ENCODE measurements around the gene NRN1.

NRN1 gene

DNA sequence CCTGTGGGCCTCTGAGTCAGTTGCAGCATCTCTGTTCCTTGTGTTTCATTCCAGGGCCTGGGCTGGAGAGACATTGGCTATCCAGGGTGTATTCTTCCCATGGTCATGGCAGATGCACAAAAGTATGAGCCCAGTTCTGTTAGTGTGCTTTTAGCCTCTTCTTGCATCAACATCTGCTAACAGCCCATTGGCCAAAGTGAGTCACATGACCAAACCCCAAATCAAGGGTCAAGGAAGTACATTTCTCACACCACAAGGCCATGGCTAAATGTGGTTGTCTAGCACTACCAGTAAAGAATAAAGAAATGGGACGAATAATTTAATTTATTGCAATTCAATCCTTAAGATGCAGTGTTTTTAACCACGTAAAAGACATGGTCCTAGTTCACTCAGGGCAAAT lies 43.9 kb downstream of the NRN1 start:
- Histone ChIP-seq H3K27me3 (ENCODE audit: insufficient read depth, low read length) (no peaks in the 10 kb centered on the region), H3K9me3 (ENCODE audit: insufficient read depth, low read depth, low read length) (no peaks in the 10 kb centered on the region), H3K14ac (ENCODE audit: low read length) (no peak overlapping the region), H3K9ac (ENCODE audit: low read length) (no peak overlapping the region), H2BK5ac (ENCODE audit: low read depth, low read length, poor library complexity) (no peak overlapping the region), H2AK5ac (ENCODE audit: low read length) (no peak overlapping the region), H3K36me3 (ENCODE audit: control insufficient read depth in 1 of 2, insufficient read depth in 2 of 2, low read length in 2 of 2) (no peaks in the 10 kb centered on the region), H2BK12ac (ENCODE audit: low read length) (no peak overlapping the region), H2AFZ (ENCODE audit: insufficient read depth, low read length, poor library complexity) (no peak overlapping the region), H3K18ac (ENCODE audit: low read length) (no peak overlapping the region), H4K8ac (ENCODE audit: low read depth, low read length) (no peak overlapping the region), H3K79me2 (ENCODE audit: control insufficient read depth, insufficient read depth, low read length, poor library complexity) (no peaks in the 10 kb centered on the region), H3K23ac (ENCODE audit: low read length) (no peak overlapping the region), H2BK120ac (ENCODE audit: insufficient read depth, low read length, poor library complexity) (no peak overlapping the region), H4K12ac (ENCODE audit: low read depth, low read length) (no peak overlapping the region), H4K91ac (ENCODE audit: low read depth, low read length) (no peak overlapping the region), H3K79me1 (ENCODE audit: low read length) (no peaks in the 10 kb centered on the region), H3K4ac (ENCODE audit: low read depth, low read length) (no peak overlapping the region), H3K4me2 (ENCODE audit: low read length) (no peak overlapping the region), H3K4me3 (ENCODE audit: low read depth, low read length) (no peak overlapping the region), H3K4me1 (ENCODE audit: control insufficient read depth in 1 of 2, insufficient read depth in 2 of 2, low read length in 2 of 2) (no peaks in the 10 kb centered on the region), H3K27ac (ENCODE audit: low read depth, low read length) (no peak overlapping the region)
- no peak for DNase-seq
- WGBS (ENCODE audit: extremely low coverage, insufficient coverage, insufficient read length): no CpG with 5 or more reads among the region's 2 CpGs

- Histone ChIP-seq H3K27ac (ENCODE audit: low read depth, low read length) (no peak overlapping the region), H2BK5ac (ENCODE audit: low read depth, low read length, poor library complexity) (no peak overlapping the region), H3K27me3 (ENCODE audit: insufficient read depth, low read length) (no peaks in the 10 kb centered on the region), H3K4me3 (ENCODE audit: low read depth, low read length) (no peak overlapping the region), H2AFZ (ENCODE audit: insufficient read depth, low read length, poor library complexity) (no peak overlapping the region), H3K9ac (ENCODE audit: low read length) (no peak overlapping the region), H4K8ac (ENCODE audit: low read depth, low read length) (no peak overlapping the region), H3K9me3 (ENCODE audit: insufficient read depth, low read depth, low read length) (peaks cover 2% of the 10 kb centered on the region), H3K4ac (ENCODE audit: low read depth, low read length) (no peak overlapping the region), H3K23ac (ENCODE audit: low read length) (no peak overlapping the region), H2AK5ac (ENCODE audit: low read length) (no peak overlapping the region), H3K18ac (ENCODE audit: low read length) (no peak overlapping the region), H3K36me3 (ENCODE audit: control insufficient read depth in 1 of 2, insufficient read depth in 2 of 2, low read length in 2 of 2) (no peaks in the 10 kb centered on the region), H3K14ac (ENCODE audit: low read length) (no peak overlapping the region), H3K79me1 (ENCODE audit: low read length) (no peaks in the 10 kb centered on the region), H2BK12ac (ENCODE audit: low read length) (no peak overlapping the region), H3K4me2 (ENCODE audit: low read length) (no peak overlapping the region), H3K79me2 (ENCODE audit: control insufficient read depth, insufficient read depth, low read length, poor library complexity) (no peaks in the 10 kb centered on the region), H2BK120ac (ENCODE audit: insufficient read depth, low read length, poor library complexity) (no peak overlapping the region), H4K91ac (ENCODE audit: low read depth, low read length) (no peak overlapping the region), H3K4me1 (ENCODE audit: control insufficient read depth in 1 of 2, insufficient read depth in 2 of 2, low read length in 2 of 2) (no peaks in the 10 kb centered on the region), H4K12ac (ENCODE audit: low read depth, low read length) (no peak overlapping the region)
- no peak for DNase-seq
- WGBS (ENCODE audit: extremely low coverage, insufficient coverage, insufficient read length): no CpG with 5 or more reads among the region's 2 CpGs
Measured at GRCh38 chr6:5961836-5962235, 44.9 kb downstream of the NRN1 start.

GRCh38 chr6:5960456-5960855 lies 46.3 kb downstream of the NRN1 start:
- Histone ChIP-seq H2AK5ac (ENCODE audit: low read length) (no peak overlapping the region), H3K14ac (ENCODE audit: low read length) (no peak overlapping the region), H3K27ac (ENCODE audit: low read depth, low read length) (no peak overlapping the region), H3K9ac (ENCODE audit: low read length) (no peak overlapping the region), H3K79me1 (ENCODE audit: low read length) (no peaks in the 10 kb centered on the region), H3K36me3 (ENCODE audit: control insufficient read depth in 1 of 2, insufficient read depth in 2 of 2, low read length in 2 of 2) (no peaks in the 10 kb centered on the region), H3K79me2 (ENCODE audit: control insufficient read depth, insufficient read depth, low read length, poor library complexity) (no peaks in the 10 kb centered on the region), H3K27me3 (ENCODE audit: insufficient read depth, low read length) (no peaks in the 10 kb centered on the region), H3K4me2 (ENCODE audit: low read length) (no peak overlapping the region), H3K4me1 (ENCODE audit: control insufficient read depth in 1 of 2, insufficient read depth in 2 of 2, low read length in 2 of 2) (no peaks in the 10 kb centered on the region), H2AFZ (ENCODE audit: insufficient read depth, low read length, poor library complexity) (no peak overlapping the region), H2BK12ac (ENCODE audit: low read length) (no peak overlapping the region), H3K18ac (ENCODE audit: low read length) (no peak overlapping the region), H3K4ac (ENCODE audit: low read depth, low read length) (no peak overlapping the region), H3K4me3 (ENCODE audit: low read depth, low read length) (no peak overlapping the region), H2BK120ac (ENCODE audit: insufficient read depth, low read length, poor library complexity) (no peak overlapping the region), H3K23ac (ENCODE audit: low read length) (no peak overlapping the region), H4K12ac (ENCODE audit: low read depth, low read length) (no peak overlapping the region), H4K8ac (ENCODE audit: low read depth, low read length) (no peak overlapping the region), H2BK5ac (ENCODE audit: low read depth, low read length, poor library complexity) (no peak overlapping the region), H3K9me3 (ENCODE audit: insufficient read depth, low read depth, low read length) (peaks cover 2% of the 10 kb centered on the region), H4K91ac (ENCODE audit: low read depth, low read length) (no peak overlapping the region)
- DNase-seq: no peak
- WGBS (ENCODE audit: extremely low coverage, insufficient coverage, insufficient read length): no CpG with 5 or more reads among the region's 5 CpGs

- H3K79me2 ChIP-seq (ENCODE audit: control insufficient read depth, insufficient read depth, low read length, poor library complexity): no peaks in the 10 kb centered on the region
- H2AFZ ChIP-seq (ENCODE audit: insufficient read depth, low read length, poor library complexity): no peak overlapping the region
- H3K23ac ChIP-seq (ENCODE audit: low read length): no peak overlapping the region
- no peak overlapping the region for H3K14ac ChIP-seq (ENCODE audit: low read length)
- no peak overlapping the region for H3K4me2 ChIP-seq (ENCODE audit: low read length)
- H4K8ac ChIP-seq (ENCODE audit: low read depth, low read length): no peak overlapping the region
- no peaks in the 10 kb centered on the region for H3K27me3 ChIP-seq (ENCODE audit: insufficient read depth, low read length)
- no peaks in the 10 kb centered on the region for H3K36me3 ChIP-seq (ENCODE audit: control insufficient read depth in 1 of 2, insufficient read depth in 2 of 2, low read length in 2 of 2)
- no peak overlapping the region for H4K12ac ChIP-seq (ENCODE audit: low read depth, low read length)
- H3K9ac ChIP-seq (ENCODE audit: low read length): no peak overlapping the region
- no peak overlapping the region for H2BK12ac ChIP-seq (ENCODE audit: low read length)
- no peak overlapping the region for H4K91ac ChIP-seq (ENCODE audit: low read depth, low read length)
- H3K4ac ChIP-seq (ENCODE audit: low read depth, low read length): no peak overlapping the region
- H2BK5ac ChIP-seq (ENCODE audit: low read depth, low read length, poor library complexity): no peak overlapping the region
- no peak overlapping the region for H2AK5ac ChIP-seq (ENCODE audit: low read length)
- H3K4me3 ChIP-seq (ENCODE audit: low read depth, low read length): no peak overlapping the region
- no peak overlapping the region for H2BK120ac ChIP-seq (ENCODE audit: insufficient read depth, low read length, poor library complexity)
- H3K4me1 ChIP-seq (ENCODE audit: control insufficient read depth in 1 of 2, insufficient read depth in 2 of 2, low read length in 2 of 2): no peaks in the 10 kb centered on the region
- H3K27ac ChIP-seq (ENCODE audit: low read depth, low read length): no peak overlapping the region
- DNase-seq: no peak
- no peaks in the 10 kb centered on the region for H3K79me1 ChIP-seq (ENCODE audit: low read length)
- WGBS (ENCODE audit: extremely low coverage, insufficient coverage, insufficient read length): no CpG with 5 or more reads among the region's 2 CpGs
- peaks cover 2% of the 10 kb centered on the region for H3K9me3 ChIP-seq (ENCODE audit: insufficient read depth, low read depth, low read length)
- H3K18ac ChIP-seq (ENCODE audit: low read length): no peak overlapping the region
Measured at GRCh38 chr6:5958921-5959320, 47.8 kb downstream of the NRN1 start.
